B cell (primary cell): ENCODE measurements around the gene PARVA. TPM values are rescaled to one million over a fixed set of nuclear protein-coding genes. Genes with fewer than 3 reads are reported as not detected.

Experiments used
- ATAC-seq: fragments of 200-7000 bp; cut with Tn5 transposase; one replicate; pipeline ENCODE4 v1.10.0; 2021; ENCODE audit warnings: low read depth, mild to moderate bottlenecking, moderate number of reproducible peaks, moderate library complexity
- CTCF ChIA-PET: fragments of 350-600 bp; sonication (Branson Sonifier 250); formaldehyde crosslinking; loops from one replicate; lab custom pipeline; 2021; ENCODE audit warnings: antibody characterized with exemption, inconsistent platforms; lab: Charles Lee
- POLR2A ChIA-PET: fragments of 350-600 bp; sonication (Branson Sonifier 250); formaldehyde crosslinking; loops from one replicate; lab custom pipeline; 2021; ENCODE audit warnings: antibody characterized with exemption; lab: Charles Lee
- DNase-seq: peaks from one replicate; pipeline ENCODE4 v3.0.0; 2013
- H2AFZ ChIP-seq: 2 replicates; pipeline ENCODE4 v1.6.1; 2012; ENCODE audit warnings: mild to moderate bottlenecking, low read depth, low read length; ENCODE audit not compliant: insufficient read depth, poor library complexity, severe bottlenecking
- H3K27ac ChIP-seq, 2 donors: 1 replicate in 1 of 2; 2 replicates in 1 of 2; pipeline ENCODE4 v1.5.1; 2012 to 2013; ENCODE audit warnings: low read length in 2 of 2, mild to moderate bottlenecking in 2 of 2, moderate library complexity in 1 of 2
- H3K27me3 ChIP-seq, 4 experiments: fragments of 200-600 bp in 1 of 4; sonication (generic) in 1 of 4; replicated peaks in 1 of 4; 1 replicate in 2 of 4; 2 replicates in 2 of 4; pipeline versions ENCODE4 v1.6.1 to v1.7.0; 2013 to 2016; ENCODE audit warnings: low read length in 3 of 4, mild to moderate bottlenecking in 2 of 4, mixed read lengths in 1 of 4, moderate library complexity in 1 of 4; ENCODE audit not compliant: insufficient read depth in 4 of 4, control insufficient read depth in 3 of 4; ENCODE audit errors: control extremely low read depth in 1 of 4
- H3K36me3 ChIP-seq, 2 experiments: replicated peaks in 1 of 2; 1 replicate in 1 of 2; 2 replicates in 1 of 2; pipeline versions ENCODE4 v1.6.1 to v1.7.1; 2013; ENCODE audit warnings: low read length in 1 of 2; ENCODE audit not compliant: insufficient read depth in 2 of 2, control insufficient read depth in 1 of 2; ENCODE audit errors: control extremely low read depth in 1 of 2, extremely low read depth in 1 of 2
- H3K4me1 ChIP-seq, 2 donors: fragments of 200-600 bp in 1 of 2; sonication (generic) in 1 of 2; 1 replicate in 1 of 2; 2 replicates in 1 of 2; pipeline versions ENCODE4 v1.5.1 to v1.6.1; 2013 to 2017; ENCODE audit warnings: low read length in 2 of 2; ENCODE audit not compliant: control insufficient read depth in 2 of 2, insufficient read depth in 2 of 2
- H3K4me2 ChIP-seq: replicated peaks from 2 replicates; pipeline ENCODE3; 2012; ENCODE audit warnings: mild to moderate bottlenecking, low read depth, low read length; ENCODE audit not compliant: poor library complexity, severe bottlenecking
- H3K4me3 ChIP-seq, 5 experiments: fragments of 200-600 bp in 1 of 5; sonication (generic) in 1 of 5; 1 replicate in 3 of 5; 2 replicates in 2 of 5; pipeline versions ENCODE4 v1.5.1 to v1.7.0; 2011 to 2016; ENCODE audit warnings: low read length in 4 of 5, mild to moderate bottlenecking in 4 of 5, low read depth in 2 of 5, control low read depth in 1 of 5, moderate library complexity in 1 of 5; ENCODE audit not compliant: insufficient read depth in 1 of 5; ENCODE audit errors: control extremely low read depth in 1 of 5, extremely low read depth in 1 of 5
- H3K79me2 ChIP-seq: fragments of 200-600 bp; sonication (generic); one replicate; pipeline ENCODE4 v1.6.0; 2016; ENCODE audit warnings: low read length; ENCODE audit not compliant: control insufficient read depth, insufficient read depth
- H3K9ac ChIP-seq: fragments of 200-600 bp; sonication (generic); 2 replicates; pipeline ENCODE4 v1.6.1; 2017; ENCODE audit warnings: mild to moderate bottlenecking, low read length, moderate library complexity
- H3K9me3 ChIP-seq, 3 donors: one replicate each; pipeline versions ENCODE4 v1.6.1 to v1.7.1; 2013; ENCODE audit warnings: low read length in 2 of 3; ENCODE audit not compliant: control insufficient read depth in 2 of 3, insufficient read depth in 1 of 3; ENCODE audit errors: control extremely low read depth in 1 of 3
- H4K20me1 ChIP-seq: 2 replicates; pipeline ENCODE4 v1.6.0; 2012; ENCODE audit warnings: mild to moderate bottlenecking, low read length; ENCODE audit not compliant: insufficient read depth, control insufficient read depth, poor library complexity, severe bottlenecking
- H3K27ac Mint-ChIP-seq: one replicate; pipeline ENCODE4 v1.8.0; 2021; ENCODE audit warnings: mixed read lengths
- H3K27me3 Mint-ChIP-seq: one replicate; pipeline ENCODE4 v1.8.0; 2021; ENCODE audit warnings: mixed read lengths
- H3K4me1 Mint-ChIP-seq: one replicate; pipeline ENCODE4 v1.8.0; 2021; ENCODE audit warnings: mixed read lengths
- H3K4me3 Mint-ChIP-seq: one replicate; pipeline ENCODE4 v1.8.0; 2021; ENCODE audit warnings: mixed read lengths
- H3K9me3 Mint-ChIP-seq: one replicate; pipeline ENCODE4 v1.8.0; 2022; ENCODE audit warnings: mixed read lengths; ENCODE audit not compliant: insufficient read depth
- CTCF ChIP-seq: fragments of 200-600 bp; IDR thresholded peaks from one replicate; pipeline ENCODE4 v1.8.0; 2022; ENCODE audit warnings: antibody characterized with exemption, mild to moderate bottlenecking
- EZH2 ChIP-seq: IDR thresholded peaks from 2 replicates; pipeline ENCODE4 v1.6.1; 2012; ENCODE audit warnings: borderline replicate concordance, low read depth, mild to moderate bottlenecking, moderate library complexity, low read length; ENCODE audit not compliant: insufficient read depth, poor library complexity, severe bottlenecking
- WGBS: methylation state at CpG from one replicate; pipeline ENCODE4 v1.1.5; 2013; ENCODE audit warnings: missing lambda C conversion rate; ENCODE audit not compliant: insufficient coverage; 5-methylcytosine and 5-hydroxymethylcytosine counted together
- intact Hi-C: fragments of 100-400 bp; cut with micrococcal nuclease; formaldehyde crosslinking; loops from one replicate; pipeline ENCODE4 v1.10.0; 2022
- polyA plus RNA-seq: library from polyadenylated mRNA; depleted of rRNA; stranded (reverse); fragments of >200 nt; gene quantifications from 2 replicates; pipeline ENCODE4 v1.2.3, GENCODE V29; 2012
- total RNA-seq, 2 donors: library from RNA; stranded (reverse); fragments of 120-200 nt in 1 of 2; gene quantifications; 1 replicate in 1 of 2; 2 replicates in 1 of 2; pipeline versions ENCODE4 v1.2.3 to v1.2.4, GENCODE V29; 2013 to 2022

The PARVA gene
- total and polyA plus RNA-seq, 2 donors (not counting 1 experiment from before 2014, with no cell fraction given) = not detected

- H3K4me3 ChIP-seq = no peak overlapping the region
- no peak overlapping the region for H3K27ac ChIP-seq
- H3K4me1 ChIP-seq = no peaks in the 10 kb centered on the region
- no peaks in the 10 kb centered on the region for H4K20me1 ChIP-seq
- ChIA-PET POLR2A (no interaction called here), CTCF (no interaction called here)
- intact Hi-C loops = no loop called here
- DNase-seq = no peak
- no peak overlapping the region for H3K4me2 ChIP-seq
- no peaks in the 10 kb centered on the region for H3K79me2 ChIP-seq
- TF ChIP-seq EZH2 (no peak), CTCF (no peak)
- no peak overlapping the region for H3K9ac ChIP-seq
- no peaks in the 10 kb centered on the region for H3K9me3 ChIP-seq
- no CpG with 5 or more reads among the region's 4 CpGs for WGBS
- Mint-ChIP-seq H3K9me3 (no peaks in the 10 kb centered on the region), H3K4me3 (no peak overlapping the region), H3K27ac (no peak overlapping the region), H3K4me1 (no peaks in the 10 kb centered on the region), H3K27me3 (peaks cover 27% of the 10 kb centered on the region)
- H3K27me3 ChIP-seq = peaks cover 0 to 3% (median 0%) of the 10 kb centered on the region in 4 experiments
- H3K36me3 ChIP-seq = no peaks in the 10 kb centered on the region
- no peak for ATAC-seq
- H2AFZ ChIP-seq = no peak overlapping the region
Measured at GRCh38 chr11:12415342-12415966, 38.1 kb downstream of the PARVA start.

DNA sequence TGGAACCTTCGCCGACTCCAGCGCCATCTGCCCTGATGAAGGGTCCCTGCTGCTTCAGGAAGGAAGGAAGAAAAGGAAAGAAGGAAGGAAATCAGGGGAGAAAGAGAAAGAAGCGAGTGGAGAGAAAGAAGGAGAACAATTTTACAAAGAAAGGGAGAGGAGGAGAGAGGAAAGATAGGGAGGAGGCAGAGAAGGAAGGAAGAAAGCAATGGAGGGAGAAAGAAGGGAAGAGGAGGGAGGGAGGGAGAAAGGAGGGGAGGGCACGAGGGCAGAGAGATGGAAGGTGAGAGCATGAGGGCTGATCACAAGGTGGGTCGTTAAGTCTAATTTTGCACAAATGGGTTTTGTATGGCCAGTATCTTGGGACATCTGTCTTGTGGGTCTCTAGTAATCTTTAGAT lies 39.2 kb downstream of the PARVA start:
- 84% methylated on average over 6 of the region's 6 CpGs for WGBS
- Histone ChIP-seq H3K79me2 (no peaks in the 10 kb centered on the region), H2AFZ (no peak overlapping the region)

More for the DNA sequence above, 39.2 kb downstream of the PARVA start:
- Histone ChIP-seq H3K4me3 (no peak overlapping the region), H4K20me1 (no peaks in the 10 kb centered on the region), H3K9ac (no peak overlapping the region), H3K4me1 (no peaks in the 10 kb centered on the region), H3K27me3 (no peaks in the 10 kb centered on the region), H3K4me2 (no peak overlapping the region), H3K9me3 (no peaks in the 10 kb centered on the region), H3K36me3 (no peaks in the 10 kb centered on the region), H3K27ac (no peak overlapping the region)
- DNase-seq (no peak), ATAC-seq (no peak)
- no peak overlapping the region for H3K4me3 Mint-ChIP-seq
- ChIA-PET POLR2A (no interaction called here), CTCF (no interaction called here)
- H3K9me3 Mint-ChIP-seq = no peaks in the 10 kb centered on the region
- no peaks in the 10 kb centered on the region for H3K4me1 Mint-ChIP-seq
- no peak for TF ChIP-seq CTCF
- no peak for TF ChIP-seq EZH2
- no peak overlapping the region for H3K27ac Mint-ChIP-seq
- H3K27me3 Mint-ChIP-seq = peaks cover 23% of the 10 kb centered on the region
- intact Hi-C loops = no loop called here
